ENCODE data around the gene DRAM2. TPM values are rescaled to one million over a fixed set of nuclear protein-coding genes. Genes with fewer than 3 reads are reported as not detected.

Gene DRAM2
- total RNA-seq, 1 experiment from 2014 or later, result 26.4 TPM

DNA sequence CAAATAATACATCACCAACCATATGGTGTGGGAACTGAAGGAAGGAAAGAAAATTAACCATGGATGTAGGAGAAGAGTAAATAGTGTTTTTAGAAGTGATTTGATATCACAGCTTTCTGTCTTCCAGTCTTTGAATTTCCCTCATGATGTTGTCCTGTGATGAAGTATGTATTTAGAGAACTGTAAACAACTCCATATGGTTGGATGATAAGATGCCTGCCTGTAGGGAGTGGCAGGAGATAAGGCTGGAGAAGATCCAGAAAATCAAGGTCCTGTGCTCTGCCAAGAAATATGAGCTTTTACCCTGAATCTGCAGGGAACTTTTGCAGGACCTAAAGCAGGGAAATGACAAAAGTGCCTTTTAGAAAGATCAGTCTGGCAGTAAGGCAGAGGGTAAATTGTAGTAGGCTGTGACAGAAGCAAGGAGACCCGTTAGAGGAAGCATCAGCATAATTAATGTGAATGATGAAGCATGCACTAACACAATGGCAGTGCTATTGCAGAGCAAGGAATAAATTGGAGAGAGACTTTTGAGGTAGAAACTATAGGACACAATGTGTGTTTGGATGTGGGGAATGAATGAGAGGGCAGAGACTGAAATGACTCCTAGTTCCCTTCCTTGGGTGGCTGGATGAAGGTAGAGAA lies 22.1 kb upstream of the DRAM2 start:
- no TSS peak for BruUV-seq (replicated peaks)
- peaks cover 2 to 7% of the 10 kb centered on the region in 2 experiments; a peak in 3 of 4 replicates for H3K36me3 ChIP-seq (ENCODE audit: control insufficient read depth in 1 of 2, insufficient read depth in 2 of 2, low read length in 2 of 2)
- RAD21 ChIA-PET (ENCODE audit: low non-redundant PET in 1 of 2, low total read pairs in 2 of 2, uncharacterized antibody in 2 of 2, unreplicated experiment in 2 of 2), result no interaction called here

More for the DNA sequence above, 22.1 kb upstream of the DRAM2 start:
- Histone ChIP-seq H3K27me3 (ENCODE audit: insufficient read depth, low read length) (no peaks in the 10 kb centered on the region), H4K20me1 (ENCODE audit: insufficient read depth) (no peaks in the 10 kb centered on the region; the same call in 1 of the 2 replicates), H3K4me2 (ENCODE audit: low read length) (no peak overlapping the region), H3K9me3 (ENCODE audit: control insufficient read depth in 1 of 2, insufficient read depth in 1 of 2, low read depth in 1 of 2, low read length in 2 of 2) (no peaks in the 10 kb centered on the region), H3K27ac (ENCODE audit: low read depth, low read length) (no peak overlapping the region), H3K4me1 (ENCODE audit: control insufficient read depth in 1 of 2, insufficient read depth in 2 of 2, low read length in 2 of 2) (no peaks in the 10 kb centered on the region), H3K79me2 (ENCODE audit: insufficient read depth, low read length) (peaks cover 31% of the 10 kb centered on the region), H3K4me3 (replicated peaks in 1 of 2; ENCODE audit: low read depth in 1 of 2, low read length in 2 of 2) (no peak overlapping the region), H2AFZ (ENCODE audit: low read depth, low read length, poor library complexity, severe bottlenecking) (no peak overlapping the region), H3K9me2 (ENCODE audit: insufficient read depth) (no peaks in the 10 kb centered on the region), H3K9ac (ENCODE audit: low read length) (no peak overlapping the region)
- intact Hi-C loops (cut with micrococcal nuclease), result loop anchor here (2.0 kb wide), 1 partner anchor 19 kb away; no protein-coding TSS in a partner anchor
- TF ChIP-seq RAD21 (IDR thresholded peaks at IDR 0.05; ENCODE audit: low read depth) (no peak), JUND (IDR thresholded peaks at IDR 0.05) (no peak), ZFX (IDR thresholded peaks at IDR 0.05) (no peak), FOSL1 (IDR thresholded peaks at IDR 0.05; ENCODE audit: low read depth) (no peak), SIN3A (IDR thresholded peaks at IDR 0.05; ENCODE audit: low read depth) (no peak), ELF1 (IDR thresholded peaks at IDR 0.05; ENCODE audit: borderline replicate concordance, low read depth) (no peak), TCF7L2 (IDR thresholded peaks at IDR 0.05; ENCODE audit: borderline replicate concordance, extremely low read depth, insufficient read depth, insufficient read length) (no peak), ZNF274 (IDR thresholded peaks at IDR 0.05; ENCODE audit: low read depth, low read length) (no peak), EZH2phosphoT487 (IDR thresholded peaks at IDR 0.05; ENCODE audit: borderline replicate concordance) (no peak), POLR2A (IDR thresholded peaks at IDR 0.05; ENCODE audit: borderline replicate concordance, extremely low read depth, insufficient read depth, insufficient read length) (no peak)
- TF ChIP-seq, protein P1, sequence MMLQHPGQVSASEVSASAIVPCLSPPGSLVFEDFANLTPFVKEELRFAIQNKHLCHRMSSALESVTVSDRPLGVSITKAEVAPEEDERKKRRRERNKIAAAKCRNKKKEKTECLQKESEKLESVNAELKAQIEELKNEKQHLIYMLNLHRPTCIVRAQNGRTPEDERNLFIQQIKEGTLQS (IDR thresholded peaks at IDR 0.05), result no peak
- TF ChIP-seq, protein P2, sequence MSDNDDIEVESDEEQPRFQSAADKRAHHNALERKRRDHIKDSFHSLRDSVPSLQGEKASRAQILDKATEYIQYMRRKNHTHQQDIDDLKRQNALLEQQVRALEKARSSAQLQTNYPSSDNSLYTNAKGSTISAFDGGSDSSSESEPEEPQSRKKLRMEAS (IDR thresholded peaks at IDR 0.05), result no peak
- TF ChIP-seq, protein P3, sequence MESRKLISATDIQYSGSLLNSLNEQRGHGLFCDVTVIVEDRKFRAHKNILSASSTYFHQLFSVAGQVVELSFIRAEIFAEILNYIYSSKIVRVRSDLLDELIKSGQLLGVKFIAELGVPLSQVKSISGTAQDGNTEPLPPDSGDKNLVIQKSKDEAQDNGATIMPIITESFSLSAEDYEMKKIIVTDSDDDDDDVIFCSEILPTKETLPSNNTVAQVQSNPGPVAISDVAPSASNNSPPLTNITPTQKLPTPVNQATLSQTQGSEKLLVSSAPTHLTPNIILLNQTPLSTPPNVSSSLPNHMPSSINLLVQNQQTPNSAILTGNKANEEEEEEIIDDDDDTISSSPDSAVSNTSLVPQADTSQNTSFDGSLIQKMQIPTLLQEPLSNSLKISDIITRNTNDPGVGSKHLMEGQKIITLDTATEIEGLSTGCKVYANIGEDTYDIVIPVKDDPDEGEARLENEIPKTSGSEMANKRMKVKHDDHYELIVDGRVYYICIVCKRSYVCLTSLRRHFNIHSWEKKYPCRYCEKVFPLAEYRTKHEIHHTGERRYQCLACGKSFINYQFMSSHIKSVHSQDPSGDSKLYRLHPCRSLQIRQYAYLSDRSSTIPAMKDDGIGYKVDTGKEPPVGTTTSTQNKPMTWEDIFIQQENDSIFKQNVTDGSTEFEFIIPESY (IDR thresholded peaks at IDR 0.05; ENCODE audit: extremely low read depth, insufficient replicate concordance, low read length), result no peak
- TF ChIP-seq, protein P4, sequence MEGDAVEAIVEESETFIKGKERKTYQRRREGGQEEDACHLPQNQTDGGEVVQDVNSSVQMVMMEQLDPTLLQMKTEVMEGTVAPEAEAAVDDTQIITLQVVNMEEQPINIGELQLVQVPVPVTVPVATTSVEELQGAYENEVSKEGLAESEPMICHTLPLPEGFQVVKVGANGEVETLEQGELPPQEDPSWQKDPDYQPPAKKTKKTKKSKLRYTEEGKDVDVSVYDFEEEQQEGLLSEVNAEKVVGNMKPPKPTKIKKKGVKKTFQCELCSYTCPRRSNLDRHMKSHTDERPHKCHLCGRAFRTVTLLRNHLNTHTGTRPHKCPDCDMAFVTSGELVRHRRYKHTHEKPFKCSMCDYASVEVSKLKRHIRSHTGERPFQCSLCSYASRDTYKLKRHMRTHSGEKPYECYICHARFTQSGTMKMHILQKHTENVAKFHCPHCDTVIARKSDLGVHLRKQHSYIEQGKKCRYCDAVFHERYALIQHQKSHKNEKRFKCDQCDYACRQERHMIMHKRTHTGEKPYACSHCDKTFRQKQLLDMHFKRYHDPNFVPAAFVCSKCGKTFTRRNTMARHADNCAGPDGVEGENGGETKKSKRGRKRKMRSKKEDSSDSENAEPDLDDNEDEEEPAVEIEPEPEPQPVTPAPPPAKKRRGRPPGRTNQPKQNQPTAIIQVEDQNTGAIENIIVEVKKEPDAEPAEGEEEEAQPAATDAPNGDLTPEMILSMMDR (IDR thresholded peaks at IDR 0.05 in 2 of 3, conservative IDR thresholded peaks at IDR 0.05 in 1 of 3; ENCODE audit: borderline replicate concordance in 1 of 3, insufficient read depth in 1 of 3, low read depth in 2 of 3, low read length in 2 of 3), result no peak
- ChIA-PET POLR2A (no interaction called here), CTCF (no interaction called here)
- ATAC-seq (no peak), DNase-seq (ENCODE audit: low read depth, low spot score) (no peak)
